ENCODE measurements around the gene DCTN5.
A peak's percentile ranks its signal among the peaks of the same experiment; 100 is the strongest.

Gene DCTN5

GRCh38 chr16:23663918-23664317 lies 22.7 kb downstream of the DCTN5 start:
- DNase-seq (ENCODE audit: low spot score): no peak

- DNase-seq (ENCODE audit: low spot score): no peak
Observed at GRCh38 chr16:23666571-23667354, 25.5 kb downstream of the DCTN5 start.

- DNase-seq (ENCODE audit: low spot score): no peak
Observed at GRCh38 chr16:23667355-23667659, 26.0 kb downstream of the DCTN5 start.

- DNase-seq (ENCODE audit: low spot score): no peak
Observed at GRCh38 chr16:23668225-23668624, 27.0 kb downstream of the DCTN5 start.

- DNase-seq (ENCODE audit: low spot score): no peak
Observed at GRCh38 chr16:23668873-23669272, 27.6 kb downstream of the DCTN5 start.

GRCh38 chr16:23670137-23670776 lies 29.0 kb downstream of the DCTN5 start:
- no peak for DNase-seq (ENCODE audit: low spot score)

GRCh38 chr16:23673971-23674614 lies 32.8 kb downstream of the DCTN5 start:
- no peak for DNase-seq (ENCODE audit: low spot score)

- no peak for DNase-seq (ENCODE audit: low spot score)
Observed at GRCh38 chr16:23676924-23677480, 35.7 kb downstream of the DCTN5 start.

- DNase-seq (ENCODE audit: low spot score): peak; percentile 77
Observed at GRCh38 chr16:23678430-23679273, 37.4 kb downstream of the DCTN5 start, which contains the start of gene PLK1. Gene PLK1 (plus strand): TSS chr16:23678889. CDS start chr16:23678933, 44 bp downstream.

- DNase-seq (ENCODE audit: low spot score): peak; percentile 13
Observed at GRCh38 chr16:23679274-23679985, 38.2 kb downstream of the DCTN5 start.

- no peak for DNase-seq (ENCODE audit: low spot score)
Observed at GRCh38 chr16:23679986-23680336, 38.7 kb downstream of the DCTN5 start.

- DNase-seq (ENCODE audit: low spot score): no peak
Observed at GRCh38 chr16:23682181-23682580, 40.9 kb downstream of the DCTN5 start.

- DNase-seq (ENCODE audit: low spot score): no peak
Observed at GRCh38 chr16:23683487-23683886, 42.2 kb downstream of the DCTN5 start.

GRCh38 chr16:23687034-23687808 lies 46.0 kb downstream of the DCTN5 start:
- DNase-seq (ENCODE audit: low spot score): no peak

- no peak for DNase-seq (ENCODE audit: low spot score)
Observed at GRCh38 chr16:23689442-23690187, 48.3 kb downstream of the DCTN5 start.

GRCh38 chr16:23690771-23691482 lies 49.7 kb downstream of the DCTN5 start:
- no peak for DNase-seq (ENCODE audit: low spot score)

- DNase-seq (ENCODE audit: low spot score): no peak
Observed at GRCh38 chr16:23691483-23692189, 50.4 kb downstream of the DCTN5 start.

- DNase-seq (ENCODE audit: low spot score): no peak
Observed at GRCh38 chr16:23692190-23692837, 51.0 kb downstream of the DCTN5 start.
